Lung (tissue), 12 donors: Measurements from ENCODE around the gene SAMD5. TPM values are rescaled to one million over a fixed set of nuclear protein-coding genes. Genes with fewer than 3 reads are reported as not detected.

Experiments
- ATAC-seq: fragments of 200-7000 bp; cut with Tn5 transposase; one replicate; pipeline ENCODE4 v1.9.1; 2020; ENCODE audit warnings: moderate number of reproducible peaks; ENCODE audit not compliant: insufficient read depth, low FRiP score
- DNase-seq, 3 donors: peaks; one replicate each; pipeline ENCODE4 v3.0.0-alpha.2; 2013 to 2017
- H3K27ac ChIP-seq, 2 donors: one replicate each; pipeline ENCODE4 v1.5.1; 2013; ENCODE audit warnings: mild to moderate bottlenecking in 2 of 2, moderate library complexity in 2 of 2, control low read depth in 1 of 2, inconsistent platforms in 1 of 2, low read depth in 1 of 2, low read length in 1 of 2
- H3K27me3 ChIP-seq, 3 donors: one replicate each; pipeline ENCODE4 v1.5.1; 2013; ENCODE audit warnings: low read length in 2 of 3; ENCODE audit not compliant: control insufficient read depth in 3 of 3, insufficient read depth in 3 of 3
- H3K36me3 ChIP-seq, 4 donors: one replicate each; pipeline ENCODE4 v1.5.1; 2013; ENCODE audit warnings: low read length in 4 of 4, mild to moderate bottlenecking in 1 of 4, moderate library complexity in 1 of 4; ENCODE audit not compliant: control insufficient read depth in 4 of 4, insufficient read depth in 4 of 4
- H3K4me1 ChIP-seq, 5 donors: one replicate each; pipeline ENCODE4 v1.5.1; 2013; ENCODE audit warnings: low read length in 5 of 5, mild to moderate bottlenecking in 2 of 5, moderate library complexity in 1 of 5; ENCODE audit not compliant: control insufficient read depth in 5 of 5, insufficient read depth in 5 of 5
- H3K4me3 ChIP-seq: one replicate; pipeline ENCODE4 v1.5.1; 2013; ENCODE audit warnings: mild to moderate bottlenecking, control low read depth, moderate library complexity
- H3K9ac ChIP-seq, 2 donors: one replicate each; pipeline ENCODE4 v1.5.1; 2013; ENCODE audit warnings: low read length in 2 of 2, control low read depth in 1 of 2; ENCODE audit not compliant: insufficient read depth in 1 of 2
- H3K9me3 ChIP-seq, 4 donors: one replicate each; pipeline ENCODE4 v1.5.1; 2013; ENCODE audit warnings: low read length in 3 of 4, mild to moderate bottlenecking in 1 of 4, moderate library complexity in 1 of 4; ENCODE audit not compliant: control insufficient read depth in 4 of 4, insufficient read depth in 3 of 4
- CTCF ChIP-seq: IDR thresholded peaks from 2 replicates; pipeline ENCODE4 v1.5.1; 2012; ENCODE audit warnings: mild to moderate bottlenecking; ENCODE audit errors: control extremely low read depth, extremely low read depth
- WGBS, 2 donors: extraction: QIAGEN DNeasy Blood & Tissue Kit; methylation state at CpG; one replicate each; pipeline ENCODE4 v1.1.7; 2013; 5-methylcytosine and 5-hydroxymethylcytosine counted together
- polyA plus RNA-seq, 2 donors: library from polyadenylated mRNA; stranded (reverse); fragments of 200-250 nt; gene quantifications; one replicate each; pipeline ENCODE4 v1.2.1, GENCODE V29; 2013
- total RNA-seq, 2 donors: library from RNA; depleted of rRNA in 1 of 2; stranded (reverse); fragments of >200 nt in 1 of 2; gene quantifications; one replicate each; pipeline ENCODE4 v1.2.1, GENCODE V29; 2014 to 2021
- donor health status: control.
- donor health status: control.
- donor health status: Bipolar disorder and iron deficiency.
- donor health status: healthy.
- donor health status: DM: yes; HTN: yes; CAD: no.

The SAMD5 gene
- total and polyA plus RNA-seq, 4 donors = 2.0 to 35.5 (median 6.0) TPM

- Histone ChIP-seq H3K27ac (no peak overlapping the region), H3K4me1 (peaks cover 0 to 10% (median 0%) of the 10 kb centered on the region in 5 donors), H3K9ac (no peak overlapping the region), H3K4me3 (no peak overlapping the region), H3K27me3 (no peaks in the 10 kb centered on the region), H3K36me3 (no peaks in the 10 kb centered on the region), H3K9me3 (no peaks in the 10 kb centered on the region)
- ATAC-seq (no peak), DNase-seq (no peak)
- TF ChIP-seq CTCF = no peak
- WGBS, 2 donors = 72 to 79% methylated on average over 4 of the region's 4 CpGs
Measured at GRCh38 chr6:147614501-147614900, 106.0 kb downstream of the SAMD5 start.

GRCh38 chr6:147615659-147616456 lies 107.4 kb downstream of the SAMD5 start:
- DNase-seq (no peak), ATAC-seq (no peak)
- 74 to 84% methylated on average over 6 of the region's 6 CpGs for WGBS, 2 donors
- Histone ChIP-seq H3K4me1 (peaks cover 0 to 10% (median 0%) of the 10 kb centered on the region in 5 donors), H3K36me3 (no peaks in the 10 kb centered on the region), H3K9ac (no peak overlapping the region), H3K9me3 (no peaks in the 10 kb centered on the region), H3K27ac (no peak overlapping the region), H3K27me3 (no peaks in the 10 kb centered on the region), H3K4me3 (no peak overlapping the region)
- TF ChIP-seq CTCF = no peak

- Histone ChIP-seq H3K4me1 (peaks cover 0 to 6% (median 0%) of the 10 kb centered on the region in 5 donors), H3K4me3 (no peak overlapping the region), H3K27ac (no peak overlapping the region), H3K36me3 (no peaks in the 10 kb centered on the region), H3K27me3 (no peaks in the 10 kb centered on the region), H3K9me3 (no peaks in the 10 kb centered on the region), H3K9ac (no peak overlapping the region)
- ATAC-seq (no peak), DNase-seq (peak in 1 of 3 donors; percentile 41)
- TF ChIP-seq CTCF = no peak
- whole genome bisulfite sequencing, 2 donors = 93 to 94% methylated on average over 3 of the region's 3 CpGs
Measured at GRCh38 chr6:147617366-147617765, 108.9 kb downstream of the SAMD5 start.
